Thyroid gland (tissue), 4 donors: Measurements from ENCODE around the gene CCDC138. TPM values are rescaled to one million over a fixed set of nuclear protein-coding genes. Genes with fewer than 3 reads are reported as not detected.
"Not testable (repeated sequence)": the region's sequence is repeated elsewhere in the genome, so short reads cannot be mapped to it uniquely, and the experiment has no call there.

ENCODE experiments used
- DNase-seq, 2 donors: peaks; one replicate each; pipeline ENCODE4 v3.0.0-alpha.2; 2019
- H3K27ac ChIP-seq, 3 donors: fragments of 200-600 bp; sonication (generic); 1 replicate in 2 of 3; 2 replicates in 1 of 3; pipeline ENCODE4 v1.5.1; 2016 to 2019; ENCODE audit warnings: mild to moderate bottlenecking in 1 of 3, moderate library complexity in 1 of 3
- H3K27me3 ChIP-seq: fragments of 200-600 bp; sonication (generic); one replicate; pipeline ENCODE4 v1.5.1; 2019
- H3K36me3 ChIP-seq, 2 donors: fragments of 200-600 bp; sonication (generic); one replicate each; pipeline ENCODE4 v1.5.1; 2016 to 2019
- H3K4me1 ChIP-seq, 2 donors: fragments of 200-600 bp; sonication (generic); one replicate each; pipeline ENCODE4 v1.5.1; 2017 to 2019
- H3K4me3 ChIP-seq, 3 donors: fragments of 200-600 bp; sonication (generic); replicated peaks in 1 of 3; 1 replicate in 2 of 3; 2 replicates in 1 of 3; pipeline ENCODE4 v1.5.1; 2016; ENCODE audit warnings: mild to moderate bottlenecking in 1 of 3
- H3K9me3 ChIP-seq: fragments of 200-600 bp; sonication (generic); one replicate; pipeline ENCODE4 v1.5.1; 2017
- CTCF ChIP-seq, 6 experiments: fragments of 200-600 bp in 3 of 6; fragments of 450-650 bp in 3 of 6; sonication (generic) in 3 of 6; IDR thresholded peaks; one replicate each; pipeline ENCODE4 v1.5.1; 2016 to 2019; ENCODE audit warnings: antibody characterized with exemption in 6 of 6, mild to moderate bottlenecking in 2 of 6, inconsistent platforms in 1 of 6, moderate library complexity in 1 of 6
- POLR2A ChIP-seq, 2 donors: fragments of 450-650 bp; IDR thresholded peaks; one replicate each; pipeline ENCODE4 v1.6.1; 2017; ENCODE audit warnings: antibody characterized with exemption in 2 of 2, mild to moderate bottlenecking in 2 of 2, moderate library complexity in 1 of 2
- WGBS, 2 donors: methylation state at CpG; one replicate each; pipeline ENCODE4 v1.1.5; 2017; 5-methylcytosine and 5-hydroxymethylcytosine counted together
- intact Hi-C: fragments of 100-400 bp; cut with DNase I; formaldehyde crosslinking; loops from one replicate; pipeline ENCODE4 v1.15.1; 2023
- total RNA-seq, 4 donors: library from RNA; depleted of rRNA; stranded (reverse); fragments of >200 nt; gene quantifications; one replicate each; pipeline ENCODE4 v1.2.3, GENCODE V29; 2016

CCDC138 gene
- 1 to 10 TPM; 3.9 to 7.3 (median 5.8) TPM for total RNA-seq

GRCh38 chr2:108786354-108787215, at the start of gene CCDC138:
Gene CCDC138 (plus strand): TSS chr2:108786771. CDS start chr2:108786823, 52 bp downstream.
- TF ChIP-seq CTCF (IDR thresholded peaks at IDR 0.05) (no peak), POLR2A (IDR thresholded peaks at IDR 0.05) (peak in 1 of 2 donors; percentile 57)
- peak within 1 kb of the TSS; percentile 18 to 65 (median 42) for H3K27ac ChIP-seq
- no peaks in the 10 kb centered on the region for H3K27me3 ChIP-seq
- H3K4me1 ChIP-seq = no peaks in the 10 kb centered on the region
- peak; percentile 87 to 90 for DNase-seq
- 1% methylated on average over 22 to 57 of the region's 78 CpGs for WGBS, 2 donors
- intact Hi-C loops = no loop called here
- H3K4me3 ChIP-seq = peak within 1 kb of the TSS; percentile 71 to 92 (median 91)
- H3K9me3 ChIP-seq = no peaks in the 10 kb centered on the region
- peaks cover 18 to 22% of the 10 kb centered on the region in 2 donors for H3K36me3 ChIP-seq

- peaks cover 10 to 32% of the 10 kb centered on the region in 2 donors for H3K36me3 ChIP-seq
- 96 to 97% methylated on average over 9 of the region's 9 CpGs for WGBS, 2 donors
These were observed 28.6 kb upstream of the CCDC138 start for GRCh38 chr2:108757973-108758372.

GRCh38 chr2:108762618-108763017, 24.0 kb upstream of the CCDC138 start:
- H3K36me3 ChIP-seq = peaks cover 24 to 35% of the 10 kb centered on the region in 2 donors
- H3K9me3 ChIP-seq, DNase-seq, H3K4me3 ChIP-seq, H3K27ac ChIP-seq, H3K27me3 ChIP-seq, H3K4me1 ChIP-seq, intact Hi-C loops: not testable (repeated sequence)

More at GRCh38 chr2:108757973-108758372, 28.6 kb upstream of the CCDC138 start:
- H3K27ac ChIP-seq, H3K27me3 ChIP-seq, H3K4me1 ChIP-seq, H3K9me3 ChIP-seq, DNase-seq, intact Hi-C loops, H3K4me3 ChIP-seq: not testable (repeated sequence)

GRCh38 chr2:108766671-108767070, 19.9 kb upstream of the CCDC138 start:
- WGBS, 2 donors = 93 to 94% methylated on average over 5 of the region's 5 CpGs
- DNase-seq, H3K27ac ChIP-seq, intact Hi-C loops, H3K9me3 ChIP-seq, H3K4me3 ChIP-seq, H3K27me3 ChIP-seq, H3K4me1 ChIP-seq: not testable (repeated sequence)
- peaks cover 24 to 29% of the 10 kb centered on the region in 2 donors for H3K36me3 ChIP-seq

GRCh38 chr2:108767859-108768258, 18.7 kb upstream of the CCDC138 start:
- H3K27ac ChIP-seq, intact Hi-C loops, H3K27me3 ChIP-seq, H3K9me3 ChIP-seq, DNase-seq, H3K4me3 ChIP-seq, H3K4me1 ChIP-seq: not testable (repeated sequence)
- H3K36me3 ChIP-seq = peaks cover 32 to 36% of the 10 kb centered on the region in 2 donors
- WGBS, 2 donors = 92 to 97% methylated on average over 1 of the region's 2 CpGs

GRCh38 chr2:108776475-108776874, 10.1 kb upstream of the CCDC138 start:
- Histone ChIP-seq H3K27me3 (no peaks in the 10 kb centered on the region), H3K27ac (no peak overlapping the region), H3K4me1 (no peaks in the 10 kb centered on the region), H3K36me3 (peaks cover 35 to 39% of the 10 kb centered on the region in 2 donors), H3K4me3 (no peak overlapping the region), H3K9me3 (no peaks in the 10 kb centered on the region)
- TF ChIP-seq POLR2A (IDR thresholded peaks at IDR 0.05) (no peak), CTCF (IDR thresholded peaks at IDR 0.05) (no peak)
- intact Hi-C loops = no loop called here
- no peak for DNase-seq
- WGBS, 2 donors = 97 to 98% methylated on average over 3 of the region's 3 CpGs

GRCh38 chr2:108778857-108779256, 7.7 kb upstream of the CCDC138 start:
- no peak overlapping the region for H3K27ac ChIP-seq
- peaks cover 32 to 41% of the 10 kb centered on the region in 2 donors for H3K36me3 ChIP-seq
- H3K4me1 ChIP-seq = no peaks in the 10 kb centered on the region
- DNase-seq = no peak
- H3K9me3 ChIP-seq = no peaks in the 10 kb centered on the region
- no peaks in the 10 kb centered on the region for H3K27me3 ChIP-seq
- 95 to 98% methylated on average over 2 of the region's 2 CpGs for WGBS, 2 donors
- H3K4me3 ChIP-seq = no peak overlapping the region
- intact Hi-C loops = no loop called here
- TF ChIP-seq POLR2A (IDR thresholded peaks at IDR 0.05) = no peak
- no peak for TF ChIP-seq CTCF (IDR thresholded peaks at IDR 0.05)
